HepG2 (cell line): ENCODE results near the gene C14orf132. TPM values are rescaled to one million over a fixed set of nuclear protein-coding genes. Genes with fewer than 3 reads are reported as not detected.

Experiments used
- ATAC-seq: fragments of 200-7000 bp; cut with Tn5 transposase; 3 replicates; pipeline ENCODE4 v1.9.1; 2020; ENCODE audit warnings: mild to moderate bottlenecking, moderate library complexity
- BruUV-seq: library from RNA; stranded (reverse); fragments of 400-500 nt; replicated peaks from 2 replicates; lab custom pipeline; 2021; lab: Mats Ljungman, UMichigan
- CTCF ChIA-PET: fragments of 300-600 bp; formaldehyde crosslinking; extraction: SDS; loops from one replicate; lab custom pipeline; 2021; ENCODE audit warnings: low total read pairs, inconsistent platforms, low intra/inter-chr PET ratio; lab: Yijun Ruan, JAX
- POLR2A ChIA-PET: fragments of 350-600 bp; sonication (Branson Sonifier 250); formaldehyde crosslinking; loops from one replicate; lab custom pipeline; 2020; ENCODE audit warnings: antibody characterized with exemption, inconsistent platforms; lab: Yijun Ruan, JAX
- DNase-seq: peaks from one replicate; pipeline ENCODE4 v3.0.0-alpha.2; 2015; ENCODE audit warnings: low spot score
- FAIRE-seq: peaks from 3 replicates; lab custom pipeline; 2011; peaks lifted over from hg19 to GRCh38; lab: Jason Lieb, UNC
- H2AFZ ChIP-seq: one replicate; pipeline ENCODE4 v1.6.1; 2011; ENCODE audit warnings: low read length, inconsistent platforms
- H3K27ac ChIP-seq: fragments of 300-600 bp; 3 replicates; pipeline ENCODE4 v1.8.0; 2011; ENCODE audit warnings: mixed run types, mild to moderate bottlenecking, mixed read lengths, low read length, inconsistent platforms; ENCODE audit not compliant: insufficient read depth; ENCODE audit errors: extremely low read length
- H3K27me3 ChIP-seq, 2 experiments: fragments of 200-600 bp in 1 of 2; 2 replicates in 1 of 2; 3 replicates in 1 of 2; pipeline versions ENCODE4 v1.6.0 to v1.8.0; 2011; ENCODE audit warnings: low read length in 2 of 2, mild to moderate bottlenecking in 2 of 2, moderate library complexity in 2 of 2, inconsistent platforms in 1 of 2; ENCODE audit not compliant: insufficient read depth in 2 of 2, control insufficient read depth in 1 of 2
- H3K36me3 ChIP-seq, 2 experiments: fragments of 200-600 bp in 1 of 2; replicated peaks in 1 of 2; 2 replicates in 1 of 2; 3 replicates in 1 of 2; pipeline versions ENCODE4 v1.5.1 to v1.8.0; 2011; ENCODE audit warnings: low read length in 2 of 2, inconsistent platforms in 1 of 2; ENCODE audit not compliant: insufficient read depth in 2 of 2, control insufficient read depth in 1 of 2
- H3K4me1 ChIP-seq: 2 replicates; pipeline ENCODE4 v1.5.1; 2012; ENCODE audit warnings: low read length, inconsistent platforms; ENCODE audit not compliant: insufficient read depth
- H3K4me2 ChIP-seq: 2 replicates; pipeline ENCODE4 v1.6.0; 2011; ENCODE audit warnings: low read depth, low read length, inconsistent platforms
- H3K4me3 ChIP-seq, 3 experiments: fragments of 200-600 bp in 1 of 3; sonication (generic), shearing (Covaris generic) in 1 of 3; replicated peaks in 1 of 3; 2 replicates each; pipeline ENCODE4 v1.5.1; 2011 to 2016; ENCODE audit warnings: low read length in 3 of 3, inconsistent platforms in 2 of 3, low read depth in 2 of 3, mild to moderate bottlenecking in 2 of 3, control low read depth in 1 of 3, mixed read lengths in 1 of 3; ENCODE audit not compliant: insufficient read depth in 1 of 3
- H3K79me2 ChIP-seq: one replicate; pipeline ENCODE4 v1.6.1; 2011; ENCODE audit warnings: low read length, inconsistent platforms; ENCODE audit not compliant: insufficient read depth
- H3K9ac ChIP-seq: 2 replicates; pipeline ENCODE4 v1.6.0; 2011; ENCODE audit warnings: mild to moderate bottlenecking, low read depth, low read length, inconsistent platforms; ENCODE audit not compliant: insufficient read depth
- H3K9me3 ChIP-seq: 2 replicates; pipeline ENCODE4 v1.5.1; 2012; ENCODE audit warnings: mild to moderate bottlenecking, low read length
- H4K20me1 ChIP-seq: 2 replicates; pipeline ENCODE4 v1.6.0; 2011; ENCODE audit warnings: inconsistent platforms, mild to moderate bottlenecking, low read length, moderate library complexity; ENCODE audit not compliant: insufficient read depth
- EEA1 ChIP-seq: sonication (generic); formaldehyde crosslinking; IDR thresholded peaks from 2 replicates; pipeline ENCODE4 v1.5.1; 2020; ENCODE audit warnings: mild to moderate bottlenecking, missing genetic modification reagents, borderline replicate concordance
- FOSL2 ChIP-seq: sonication (generic); formaldehyde crosslinking; IDR thresholded peaks from 2 replicates; pipeline ENCODE4 v1.4.0; 2020; ENCODE audit warnings: missing genetic modification reagents
- MLLT10 ChIP-seq: sonication (generic); formaldehyde crosslinking; IDR thresholded peaks from 2 replicates; pipeline ENCODE4 v1.4.0; 2020; ENCODE audit warnings: missing genetic modification reagents
- SIX4 ChIP-seq: sonication (generic); formaldehyde crosslinking; IDR thresholded peaks from 2 replicates; pipeline ENCODE4 v1.4.0; 2020; ENCODE audit warnings: missing genetic modification reagents
- SNAPC4 ChIP-seq: sonication (generic); formaldehyde crosslinking; IDR thresholded peaks from 2 replicates; pipeline ENCODE4 v1.4.0; 2020; ENCODE audit warnings: mild to moderate bottlenecking, missing genetic modification reagents
- TERF1 ChIP-seq: sonication (generic); formaldehyde crosslinking; IDR thresholded peaks from 2 replicates; pipeline ENCODE4 v1.8.0; 2022; ENCODE audit warnings: mild to moderate bottlenecking, missing genetic modification reagents, moderate library complexity
- TRIM22 ChIP-seq: fragments of 450-650 bp; IDR thresholded peaks from 2 replicates; pipeline ENCODE4 v1.6.1; 2017
- ZNF142 ChIP-seq: sonication (generic); formaldehyde crosslinking; IDR thresholded peaks from 2 replicates; pipeline ENCODE4 v1.4.0; 2020; ENCODE audit warnings: missing genetic modification reagents
- ZNF225 ChIP-seq: sonication (generic); formaldehyde crosslinking; IDR thresholded peaks from 2 replicates; pipeline ENCODE4 v1.4.0; 2020; ENCODE audit warnings: mild to moderate bottlenecking, missing genetic modification reagents
- ZNF329 ChIP-seq: sonication (generic); formaldehyde crosslinking; IDR thresholded peaks from 2 replicates; pipeline ENCODE4 v1.9.0; 2021; ENCODE audit warnings: low read depth, mild to moderate bottlenecking, missing genetic modification reagents
- ZNF430 ChIP-seq: sonication (generic); formaldehyde crosslinking; IDR thresholded peaks from 2 replicates; pipeline ENCODE4 v1.9.0; 2021; ENCODE audit warnings: mild to moderate bottlenecking, missing genetic modification reagents
- ZNF577 ChIP-seq: sonication (generic); formaldehyde crosslinking; IDR thresholded peaks from 2 replicates; pipeline ENCODE4 v1.4.0; 2020; ENCODE audit warnings: mild to moderate bottlenecking, low read depth, missing genetic modification reagents, borderline replicate concordance
- WGBS: methylation state at CpG from one replicate; pipeline ENCODE4 v1.1.6; 2017; ENCODE audit warnings: low lambda C conversion rate; 5-methylcytosine and 5-hydroxymethylcytosine counted together
- in situ Hi-C: cut with HindIII; loops from 2 replicates; pipeline ENCODE4 v1.10.0; 2017; ENCODE audit warnings: low pct_unique_long_range_greater_than_20kb; ENCODE audit not compliant: extremely low pct_ligation_motif_present
- intact Hi-C: fragments of 100-400 bp; cut with micrococcal nuclease; formaldehyde crosslinking; loops from one replicate; pipeline ENCODE4 v1.10.0; 2022; ENCODE audit not compliant: unreplicated experiment
- polyA plus RNA-seq, 8 experiments: library from polyadenylated mRNA; depleted of rRNA in 3 of 8; stranded (reverse) in 7 of 8; unstranded in 1 of 8; fragments of >200 nt; fragmentation: Illumina TruSeq in 4 of 8; extraction: Trizol in 4 of 8; gene quantifications; 2 replicates each; pipeline versions ENCODE4 v1.2.1 to v1.2.3, GENCODE V29; 2011 to 2016; ENCODE audit warnings: low read depth in 4 of 8, missing spikeins in 1 of 8, mixed read lengths in 1 of 8; ENCODE audit not compliant: insufficient read depth in 1 of 8
- total RNA-seq, 5 experiments: library from RNA; depleted of rRNA; stranded (reverse); fragments of >200 nt; fragmentation: Illumina TruSeq; extraction: Trizol; gene quantifications; 2 replicates each; pipeline ENCODE4 v1.2.3, GENCODE V29; 2016; ENCODE audit warnings: low read depth in 1 of 5

Gene C14orf132
- total and polyA plus RNA-seq, 2 of the 13 experiments (the other 11 are each of a cell fraction or from before 2014, with no cell fraction given) = 0.13 to 0.15 TPM

GRCh38 chr14:96071561-96071960, 32.4 kb downstream of the C14orf132 start:
- in situ Hi-C loops (no loop called here), intact Hi-C loops (no loop called here)
- H3K27me3 ChIP-seq = peaks cover 2 to 8% of the 10 kb centered on the region in 2 experiments; a peak in 3 of 5 replicates
- no peaks in the 10 kb centered on the region for H3K79me2 ChIP-seq
- no peak for DNase-seq
- H3K4me3 ChIP-seq = no peak overlapping the region
- ChIA-PET CTCF (no interaction called here), POLR2A (no interaction called here)
- no peaks in the 10 kb centered on the region for H4K20me1 ChIP-seq
- H3K9me3 ChIP-seq = no peaks in the 10 kb centered on the region
- no peaks in the 10 kb centered on the region for H3K4me1 ChIP-seq
- no peaks in the 10 kb centered on the region for H3K36me3 ChIP-seq
- no peak overlapping the region for H3K27ac ChIP-seq
- BruUV-seq = no TSS peak
- H2AFZ ChIP-seq = no peak overlapping the region
- no peak overlapping the region for H3K9ac ChIP-seq
- ATAC-seq = no peak
- 0% methylated on average over 1 of the region's 4 CpGs for WGBS
- FAIRE-seq = no peak
- H3K4me2 ChIP-seq = no peak overlapping the region
- TF ChIP-seq ZNF430 (CRISPR knock-in tag) (no peak), TRIM22 (no peak), ZNF142 (no peak), FOSL2 (no peak), EEA1 (CRISPR knock-in tag) (no peak), ZNF577 (CRISPR knock-in tag) (no peak), ZNF329 (no peak), SNAPC4 (CRISPR knock-in tag) (no peak), TERF1 (CRISPR knock-in tag) (no peak), MLLT10 (no peak), ZNF225 (CRISPR knock-in tag) (no peak), SIX4 (CRISPR knock-in tag) (no peak)
